MCF 10A (cell line): Measurements from ENCODE around the gene TSC1. TPM values are rescaled to one million over a fixed set of nuclear protein-coding genes. Genes with fewer than 3 reads are reported as not detected.

Experiments used
- BruUV-seq: library from RNA; stranded (reverse); fragments of 400-500 nt; replicated peaks from 2 replicates; lab custom pipeline; 2021; lab: Mats Ljungman, UMichigan
- CTCF ChIA-PET: fragments of 300-600 bp; sonication (Branson Sonifier 250); formaldehyde crosslinking; extraction: SDS; loops from one replicate; lab custom pipeline; 2021; ENCODE audit warnings: antibody characterized with exemption, inconsistent platforms; lab: Yijun Ruan, JAX
- POLR2A ChIA-PET: fragments of 300-600, 350-650 bp; sonication (Branson Sonifier 250); formaldehyde crosslinking; extraction: SDS; loops from one replicate; lab custom pipeline; 2020; ENCODE audit warnings: antibody characterized with exemption, inconsistent platforms; lab: Yijun Ruan, JAX
- DNase-seq: peaks from one replicate; pipeline ENCODE4 v3.0.0-alpha.2; 2018; ENCODE audit not compliant: unreplicated experiment
- H3K27ac Mint-ChIP-seq: one replicate; pipeline ENCODE4 v1.8.0; 2022; ENCODE audit warnings: mild to moderate bottlenecking, low read depth, mixed read lengths; ENCODE audit not compliant: unreplicated experiment
- H3K27me3 Mint-ChIP-seq: one replicate; pipeline ENCODE4 v1.8.0; 2022; ENCODE audit warnings: mixed read lengths; ENCODE audit not compliant: insufficient read depth, unreplicated experiment
- H3K36me3 Mint-ChIP-seq: one replicate; pipeline ENCODE4 v1.8.0; 2022; ENCODE audit warnings: mild to moderate bottlenecking, moderate library complexity, mixed read lengths; ENCODE audit not compliant: insufficient read depth, unreplicated experiment
- H3K4me1 Mint-ChIP-seq: one replicate; pipeline ENCODE4 v1.8.0; 2022; ENCODE audit warnings: mixed read lengths; ENCODE audit not compliant: insufficient read depth, unreplicated experiment
- H3K4me3 Mint-ChIP-seq: one replicate; pipeline ENCODE4 v1.8.0; 2022; ENCODE audit warnings: mild to moderate bottlenecking, moderate library complexity, mixed read lengths; ENCODE audit not compliant: unreplicated experiment
- H3K9me3 Mint-ChIP-seq: one replicate; pipeline ENCODE4 v1.8.0; 2022; ENCODE audit warnings: mixed read lengths; ENCODE audit not compliant: unreplicated experiment
- CTCF ChIP-seq: fragments of 200-600 bp; IDR thresholded peaks from one replicate; pipeline ENCODE4 v1.8.0; 2022; ENCODE audit warnings: antibody characterized with exemption, mild to moderate bottlenecking; ENCODE audit not compliant: unreplicated experiment
- intact Hi-C: fragments of 100-400 bp; cut with micrococcal nuclease; formaldehyde crosslinking; loops from 2 replicates; pipeline ENCODE4 v1.14.1; 2022
- total RNA-seq: library from RNA; stranded (reverse); gene quantifications from 2 replicates; pipeline ENCODE4 v1.2.3, GENCODE V29; 2022

Gene TSC1
- total RNA-seq, 1 experiment from 2014 or later: 36.6 TPM

GRCh38 chr9:132939169-132939568 is 5.2 kb downstream of the TSC1 start:
- no peak overlapping the region for H3K4me3 Mint-ChIP-seq
- no peaks in the 10 kb centered on the region for H3K27me3 Mint-ChIP-seq
- H3K27ac Mint-ChIP-seq: no peak overlapping the region
- POLR2A ChIA-PET: no interaction called here
- intact Hi-C loops: no loop called here
- peaks cover 13% of the 10 kb centered on the region for H3K4me1 Mint-ChIP-seq
- CTCF ChIA-PET: interaction anchor here (0.6 to 0.9 kb wide), 3 partner anchors 15 to 59 kb away, joined by 4 to 5 read pairs (median 4); no protein-coding TSS in a partner anchor
- H3K36me3 Mint-ChIP-seq: peaks cover 9% of the 10 kb centered on the region
- no TSS peak for BruUV-seq
- no peak for DNase-seq
- no peak for TF ChIP-seq CTCF
- no peaks in the 10 kb centered on the region for H3K9me3 Mint-ChIP-seq

- no peak for TF ChIP-seq CTCF
These were observed 6.9 kb downstream of the TSC1 start for GRCh38 chr9:132937463-132937901.

GRCh38 chr9:132935026-132935425 is 9.4 kb downstream of the TSC1 start:
- ChIA-PET CTCF (interaction anchor here (0.6 to 1.5 kb wide), 5 partner anchors 34 to 462 kb away, joined by 3 to 4 read pairs (median 3); no protein-coding TSS in a partner anchor), POLR2A (interaction anchor here (0.8 to 2.8 kb wide), 2 partner anchors 9 to 14 kb away, joined by 5 to 25 read pairs; partner anchors contain the start of gene TSC1)
- DNase-seq: no peak
- H3K4me1 Mint-ChIP-seq: peaks cover 5% of the 10 kb centered on the region
- no peak overlapping the region for H3K27ac Mint-ChIP-seq
- no peak overlapping the region for H3K4me3 Mint-ChIP-seq
- no peaks in the 10 kb centered on the region for H3K9me3 Mint-ChIP-seq
- no peak for TF ChIP-seq CTCF
- peaks cover 21% of the 10 kb centered on the region for H3K36me3 Mint-ChIP-seq
- H3K27me3 Mint-ChIP-seq: no peaks in the 10 kb centered on the region
- BruUV-seq: no TSS peak
- intact Hi-C loops: no loop called here

More at GRCh38 chr9:132937463-132937901, 6.9 kb downstream of the TSC1 start:
- Mint-ChIP-seq H3K27ac (no peak overlapping the region), H3K27me3 (no peaks in the 10 kb centered on the region), H3K36me3 (peaks cover 16% of the 10 kb centered on the region), H3K9me3 (no peaks in the 10 kb centered on the region), H3K4me1 (peaks cover 5% of the 10 kb centered on the region), H3K4me3 (no peak overlapping the region)
- no peak for DNase-seq
- intact Hi-C loops: no loop called here
- POLR2A ChIA-PET: no interaction called here
- CTCF ChIA-PET: no interaction called here
- no TSS peak for BruUV-seq

- intact Hi-C loops: no loop called here
- Mint-ChIP-seq H3K27me3 (no peaks in the 10 kb centered on the region), H3K4me1 (no peaks in the 10 kb centered on the region), H3K27ac (no peak overlapping the region), H3K4me3 (no peak overlapping the region), H3K9me3 (no peaks in the 10 kb centered on the region), H3K36me3 (peaks cover 59% of the 10 kb centered on the region)
- TF ChIP-seq CTCF: no peak
- CTCF ChIA-PET: interaction anchor here (1.1 kb wide), 1 partner anchor 30 kb away, joined by 3 read pairs; no protein-coding TSS in a partner anchor
- BruUV-seq: no TSS peak
- POLR2A ChIA-PET: no interaction called here
- DNase-seq: no peak
These were observed 13.2 kb downstream of the TSC1 start for GRCh38 chr9:132931178-132931735.
